ENCODE data around the gene DTWD2. TPM values are rescaled to one million over a fixed set of nuclear protein-coding genes. Genes with fewer than 3 reads are reported as not detected.

DTWD2 gene
- total and polyA plus RNA-seq, 2 experiments from 2014 or later: 4.1 to 15.4 TPM

- no peaks in the 10 kb centered on the region for H3K36me3 ChIP-seq (ENCODE audit: insufficient read depth)
- TF ChIP-seq JUNB (IDR thresholded peaks at IDR 0.05; ENCODE audit: unreplicated experiment) (no peak), STAT1 (IDR thresholded peaks at IDR 0.05; ENCODE audit: unreplicated experiment) (no peak), NANOG (IDR thresholded peaks at IDR 0.05; ENCODE audit: borderline replicate concordance) (no peak), EZH2 (IDR thresholded peaks at IDR 0.05; ENCODE audit: low read depth, unreplicated experiment) (no peak), CREB1 (CRISPR knock-in tag; IDR thresholded peaks at IDR 0.05; ENCODE audit: low read depth) (no peak), EZH2phosphoT487 (IDR thresholded peaks at IDR 0.05; ENCODE audit: unreplicated experiment) (no peak), ZNF462 (CRISPR knock-in tag; IDR thresholded peaks at IDR 0.05) (no peak), POLR2AphosphoS5 (IDR thresholded peaks at IDR 0.05; ENCODE audit: low read depth) (no peak), CTCF (conservative IDR thresholded peaks at IDR 0.05; ENCODE audit: low read depth in 2 of 2) (no peak), ZNF114 (CRISPR knock-in tag; IDR thresholded peaks at IDR 0.05) (no peak), ETS1 (IDR thresholded peaks at IDR 0.05) (no peak), ZNF331 (CRISPR knock-in tag; IDR thresholded peaks at IDR 0.05; ENCODE audit: low read depth) (no peak)
- TF ChIP-seq, protein P1, sequence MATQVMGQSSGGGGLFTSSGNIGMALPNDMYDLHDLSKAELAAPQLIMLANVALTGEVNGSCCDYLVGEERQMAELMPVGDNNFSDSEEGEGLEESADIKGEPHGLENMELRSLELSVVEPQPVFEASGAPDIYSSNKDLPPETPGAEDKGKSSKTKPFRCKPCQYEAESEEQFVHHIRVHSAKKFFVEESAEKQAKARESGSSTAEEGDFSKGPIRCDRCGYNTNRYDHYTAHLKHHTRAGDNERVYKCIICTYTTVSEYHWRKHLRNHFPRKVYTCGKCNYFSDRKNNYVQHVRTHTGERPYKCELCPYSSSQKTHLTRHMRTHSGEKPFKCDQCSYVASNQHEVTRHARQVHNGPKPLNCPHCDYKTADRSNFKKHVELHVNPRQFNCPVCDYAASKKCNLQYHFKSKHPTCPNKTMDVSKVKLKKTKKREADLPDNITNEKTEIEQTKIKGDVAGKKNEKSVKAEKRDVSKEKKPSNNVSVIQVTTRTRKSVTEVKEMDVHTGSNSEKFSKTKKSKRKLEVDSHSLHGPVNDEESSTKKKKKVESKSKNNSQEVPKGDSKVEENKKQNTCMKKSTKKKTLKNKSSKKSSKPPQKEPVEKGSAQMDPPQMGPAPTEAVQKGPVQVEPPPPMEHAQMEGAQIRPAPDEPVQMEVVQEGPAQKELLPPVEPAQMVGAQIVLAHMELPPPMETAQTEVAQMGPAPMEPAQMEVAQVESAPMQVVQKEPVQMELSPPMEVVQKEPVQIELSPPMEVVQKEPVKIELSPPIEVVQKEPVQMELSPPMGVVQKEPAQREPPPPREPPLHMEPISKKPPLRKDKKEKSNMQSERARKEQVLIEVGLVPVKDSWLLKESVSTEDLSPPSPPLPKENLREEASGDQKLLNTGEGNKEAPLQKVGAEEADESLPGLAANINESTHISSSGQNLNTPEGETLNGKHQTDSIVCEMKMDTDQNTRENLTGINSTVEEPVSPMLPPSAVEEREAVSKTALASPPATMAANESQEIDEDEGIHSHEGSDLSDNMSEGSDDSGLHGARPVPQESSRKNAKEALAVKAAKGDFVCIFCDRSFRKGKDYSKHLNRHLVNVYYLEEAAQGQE (IDR thresholded peaks at IDR 0.05; ENCODE audit: unreplicated experiment): no peak
- H3K4me2 ChIP-seq: no peak overlapping the region
- peaks cover 8% of the 10 kb centered on the region; the same call in 1 of the 2 replicates for H3K9me2 ChIP-seq (ENCODE audit: insufficient read depth)
- H3K9me3 Mint-ChIP-seq: peaks cover 27% of the 10 kb centered on the region
- no peak overlapping the region for H3K27ac ChIP-seq (ENCODE audit: low read depth)
- H3K4me3 Mint-ChIP-seq: no peak overlapping the region
- DNase-seq (ENCODE audit: low spot score) (no peak), ATAC-seq (no peak)
- no peaks in the 10 kb centered on the region for H3K4me1 ChIP-seq (ENCODE audit: insufficient read depth)
- no peaks in the 10 kb centered on the region for H3K4me1 Mint-ChIP-seq
- H2AFZ ChIP-seq: no peak overlapping the region
- H4K20me1 ChIP-seq (replicated peaks; ENCODE audit: insufficient read depth): no peaks in the 10 kb centered on the region
- peaks cover 9% of the 10 kb centered on the region for H3K27me3 Mint-ChIP-seq (ENCODE audit: insufficient read depth, low read depth, poor library complexity)
- no peaks in the 10 kb centered on the region for H3F3A ChIP-seq (replicated peaks; ENCODE audit: low read depth)
- H3K79me2 ChIP-seq (replicated peaks; ENCODE audit: insufficient read depth): no peaks in the 10 kb centered on the region; the same call in 1 of the 2 replicates
- H3K27me3 ChIP-seq (ENCODE audit: insufficient read depth): no peaks in the 10 kb centered on the region
- H3K36me3 Mint-ChIP-seq (ENCODE audit: low read depth): peaks cover 26% of the 10 kb centered on the region
- no peak overlapping the region for H3K4me3 ChIP-seq
- no peak overlapping the region for H3K27ac Mint-ChIP-seq
Measured at GRCh38 chr5:118980438-118980837, 7.9 kb downstream of the DTWD2 start.
